D341Med (cell line): ENCODE data around the gene SLC9A7.
A peak's percentile ranks its signal among the peaks of the same experiment; 100 is the strongest.

ENCODE experiments used
- DNase-seq: peaks from one replicate; pipeline ENCODE4 v3.0.0; 2012; ENCODE audit warnings: low spot score

The SLC9A7 gene

DNA sequence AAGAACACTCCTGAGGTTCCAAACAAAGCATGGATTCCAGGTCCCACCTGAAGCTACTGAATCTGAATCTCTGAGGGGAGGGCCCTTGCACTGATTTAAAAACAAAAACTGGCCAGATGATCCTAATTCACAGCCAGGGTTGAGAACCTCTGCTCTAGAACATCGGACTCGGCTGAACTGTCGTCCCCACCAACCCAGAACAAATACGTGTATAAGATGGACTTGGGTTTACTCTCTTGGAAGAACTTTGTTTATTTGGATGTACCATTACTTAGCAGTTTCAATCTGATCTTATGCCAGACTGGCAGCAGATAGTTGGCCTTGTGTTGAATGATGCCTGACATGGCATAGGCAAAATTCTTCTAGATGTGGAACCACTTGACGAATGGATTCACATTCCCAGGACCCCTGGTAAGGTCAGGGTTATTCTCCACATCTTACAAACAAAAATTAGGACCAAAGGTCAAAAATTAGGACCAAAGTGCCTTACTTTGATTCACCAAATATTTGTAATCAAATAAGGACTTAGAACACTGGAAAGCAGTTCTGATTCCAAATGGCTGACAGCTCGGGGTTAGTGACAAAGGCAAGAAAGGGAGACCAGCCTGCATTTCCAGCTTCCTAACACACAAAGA, 156.3 kb downstream of the SLC9A7 start:
- DNase-seq: no peak

DNA sequence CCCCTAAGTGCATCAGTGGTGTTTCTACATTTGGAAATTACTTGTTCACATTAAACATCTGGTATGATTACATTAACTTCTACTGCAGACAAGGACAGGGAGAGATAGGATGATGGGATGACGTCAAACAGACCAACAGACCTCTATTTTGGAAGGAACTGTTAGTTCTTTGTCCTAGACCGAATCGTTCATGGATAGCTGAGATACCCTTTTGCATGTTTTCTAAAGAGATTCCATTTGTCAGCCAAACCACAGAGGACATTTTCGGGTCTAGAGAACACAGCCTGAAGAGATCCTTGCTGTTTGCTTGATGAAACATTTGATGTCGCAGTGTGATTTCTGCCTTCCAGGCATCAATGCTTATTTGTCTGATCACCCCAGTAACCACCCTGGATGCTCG, 157.6 kb downstream of the SLC9A7 start:
- no peak for DNase-seq

GRCh38 chrX:46599051-46599560, 159.8 kb downstream of the SLC9A7 start:
- DNase-seq: no peak

GRCh38 chrX:46597771-46598170, 161.1 kb downstream of the SLC9A7 start:
- no peak for DNase-seq

- DNase-seq: no peak
These were observed 161.7 kb downstream of the SLC9A7 start for GRCh38 chrX:46597208-46597607.

DNA sequence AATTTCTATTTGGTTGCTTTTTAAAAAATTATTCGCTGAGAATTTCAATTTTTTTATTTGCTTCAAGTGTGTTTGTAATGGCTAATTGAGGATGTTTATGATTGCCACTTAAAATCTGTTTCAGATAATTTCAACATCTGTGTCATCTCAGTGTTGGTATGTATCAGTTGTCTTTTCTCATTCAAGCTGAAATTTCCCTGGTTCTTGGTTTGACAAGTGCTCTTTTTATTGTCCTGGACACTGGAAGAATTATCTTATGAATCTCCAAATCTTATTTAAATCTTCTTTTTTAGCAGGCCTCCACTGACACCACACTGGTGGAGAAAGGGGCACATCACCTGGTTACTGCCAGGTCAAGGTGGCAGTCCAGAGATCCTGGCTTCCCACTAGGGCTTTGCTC, 163.8 kb downstream of the SLC9A7 start:
- no peak for DNase-seq

DNA sequence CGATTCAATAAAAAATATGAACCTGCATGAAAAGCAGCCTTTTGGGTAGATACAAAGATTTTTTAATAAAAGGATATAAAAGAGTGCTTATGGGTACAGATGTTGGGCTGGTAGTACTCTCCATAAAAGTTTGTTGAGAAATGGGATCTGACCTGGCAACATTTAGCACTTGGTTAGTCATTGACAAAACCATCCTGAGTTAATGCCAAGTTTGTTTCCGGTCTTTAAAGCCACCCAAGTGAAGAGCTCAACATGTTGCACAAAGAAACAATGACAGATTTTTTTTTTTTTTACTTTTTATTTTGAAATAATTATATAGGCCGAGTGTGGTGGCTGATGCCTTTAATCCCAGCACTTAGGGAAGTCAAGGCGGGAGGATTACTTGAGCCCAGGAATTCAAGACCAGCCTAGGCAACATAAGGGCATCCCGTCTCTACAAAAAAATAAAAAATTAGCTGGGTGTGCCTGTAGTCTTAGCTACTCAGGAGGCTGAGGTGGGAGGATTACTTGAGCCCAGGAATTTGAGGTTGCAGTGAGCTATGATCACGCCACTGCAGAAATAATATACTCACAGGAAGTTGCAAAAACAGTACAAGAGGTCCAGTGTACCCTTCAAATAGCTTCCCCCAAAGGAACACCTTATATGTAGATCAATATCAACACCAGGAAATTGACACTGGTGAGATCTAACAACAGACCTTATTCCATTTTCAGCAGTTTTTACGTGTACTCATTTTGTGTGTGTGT, 168.8 kb downstream of the SLC9A7 start:
- no peak for DNase-seq

DNA sequence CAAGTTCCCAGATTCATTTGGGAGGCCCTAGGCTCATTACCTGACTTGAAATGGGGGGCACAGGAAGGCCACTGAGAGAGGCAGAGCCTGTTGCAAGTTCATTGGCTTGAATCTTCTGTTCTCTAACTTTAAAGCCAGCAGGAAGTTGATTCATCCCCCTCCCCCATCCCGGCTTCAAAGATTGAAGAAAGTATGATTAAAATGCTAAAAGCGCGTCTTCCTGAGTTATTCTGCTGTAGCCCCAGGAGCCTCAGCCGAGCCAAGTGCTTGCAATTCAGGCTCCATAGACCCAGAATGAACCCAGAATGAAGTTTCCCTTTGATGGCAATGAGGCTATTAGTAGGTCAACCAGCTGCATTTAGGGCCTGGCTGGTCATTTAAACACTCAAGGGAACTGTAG, 170.7 kb downstream of the SLC9A7 start:
- DNase-seq: no peak

DNA sequence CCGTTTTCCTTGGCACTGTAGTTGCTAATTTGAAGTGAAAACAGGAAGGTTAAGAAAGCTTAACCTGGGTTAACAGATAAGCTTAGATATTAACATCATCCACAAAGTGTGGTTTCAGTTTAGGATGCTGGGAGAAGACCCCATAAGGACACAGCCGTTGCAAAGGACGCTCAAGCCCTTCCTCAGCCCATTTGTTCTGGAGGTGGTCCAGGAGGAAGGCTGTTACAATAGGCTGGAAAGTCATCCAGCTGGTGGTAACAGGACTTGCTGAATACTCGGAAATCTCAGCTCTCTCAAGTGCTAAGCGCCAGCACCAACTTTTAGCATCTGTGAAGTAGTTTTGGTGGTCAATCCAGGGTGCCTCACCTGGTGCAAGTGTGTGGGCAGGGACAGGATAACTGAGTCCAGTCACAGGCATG, 171.2 kb downstream of the SLC9A7 start:
- DNase-seq: no peak

DNA sequence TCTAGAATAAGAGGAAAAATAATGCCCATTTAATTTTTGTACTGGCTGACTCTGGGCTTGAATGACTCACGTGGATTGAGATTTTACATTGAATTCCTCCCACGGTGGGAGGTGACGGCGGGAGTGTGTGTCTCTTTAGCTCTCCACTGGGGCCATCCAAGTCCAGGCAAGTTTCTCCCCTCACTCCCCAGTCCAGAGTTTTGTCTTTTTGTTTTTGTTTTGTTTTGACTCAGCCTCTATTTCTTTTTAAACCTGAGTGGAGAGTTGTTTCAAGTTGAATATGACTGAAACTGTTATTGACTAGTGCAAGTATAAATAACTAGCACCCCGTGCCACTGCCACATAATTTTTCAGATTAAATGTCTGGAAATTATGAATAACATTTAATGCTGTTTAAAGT, 171.8 kb downstream of the SLC9A7 start:
- DNase-seq: no peak

GRCh38 chrX:46584736-46585135, 174.2 kb downstream of the SLC9A7 start:
- DNase-seq: no peak

GRCh38 chrX:46582966-46583365, 176.0 kb downstream of the SLC9A7 start:
- no peak for DNase-seq

- no peak for DNase-seq
These were observed 176.6 kb downstream of the SLC9A7 start for GRCh38 chrX:46582325-46582724.

- DNase-seq: no peak
These were observed 178.3 kb downstream of the SLC9A7 start for GRCh38 chrX:46580613-46581012.

DNA sequence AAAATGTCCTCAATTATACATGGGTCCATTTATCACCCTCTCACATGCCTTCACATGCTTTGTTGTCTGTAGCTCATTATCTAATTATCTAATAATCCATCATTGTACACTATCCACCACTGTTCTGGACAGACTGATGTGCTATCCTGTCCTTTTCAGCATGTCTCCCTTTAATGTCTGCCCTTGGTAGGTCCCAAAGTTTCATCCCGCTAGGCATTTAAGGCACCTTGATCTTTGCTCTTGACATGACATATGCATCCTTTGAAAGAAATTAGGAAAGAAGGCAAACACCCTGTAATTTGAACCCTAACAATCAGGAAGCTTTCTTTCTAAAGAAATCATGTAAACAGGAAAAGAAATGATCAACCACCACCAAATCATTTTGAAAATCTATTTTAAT, 179.7 kb downstream of the SLC9A7 start:
- no peak for DNase-seq

- no peak for DNase-seq
These were observed 181.5 kb downstream of the SLC9A7 start for GRCh38 chrX:46577221-46578005.

GRCh38 chrX:46576458-46576857, 182.5 kb downstream of the SLC9A7 start:
- no peak for DNase-seq

- no peak for DNase-seq
These were observed 182.9 kb downstream of the SLC9A7 start for GRCh38 chrX:46575991-46576392.

GRCh38 chrX:46575586-46575985, 183.3 kb downstream of the SLC9A7 start:
- no peak for DNase-seq

GRCh38 chrX:46574774-46575381, 184.0 kb downstream of the SLC9A7 start:
- DNase-seq: peak; percentile 68

- DNase-seq: peak; percentile 70
These were observed 184.8 kb downstream of the SLC9A7 start for GRCh38 chrX:46573892-46574773.
